Loucy (cell line): ENCODE data around the gene TLE5.
A peak's percentile ranks its signal among the peaks of the same experiment; 100 is the strongest.

Experiments
- H2AFZ ChIP-seq: fragments of 200-600 bp; sonication (generic); 2 replicates; pipeline ENCODE4 v1.6.0; 2016; ENCODE audit warnings: antibody characterized with exemption, mild to moderate bottlenecking, low read length, moderate library complexity
- H3F3A ChIP-seq: fragments of 200-600 bp; 2 replicates; pipeline ENCODE4 v1.6.0; 2016; ENCODE audit warnings: antibody characterized with exemption, low read depth, mild to moderate bottlenecking
- H3K27me3 ChIP-seq: fragments of 200-600 bp; sonication (generic); 2 replicates; pipeline ENCODE4 v1.6.1; 2014; ENCODE audit warnings: low read length, mild to moderate bottlenecking; ENCODE audit not compliant: insufficient read depth, poor library complexity, severe bottlenecking
- H3K36me3 ChIP-seq: fragments of 200-600 bp; sonication (generic); 2 replicates; pipeline ENCODE4 v1.6.1; 2016; ENCODE audit warnings: low read length; ENCODE audit not compliant: insufficient read depth
- H3K4me1 ChIP-seq: fragments of 200-600 bp; sonication (generic); 2 replicates; pipeline ENCODE4 v1.5.1; 2014; ENCODE audit warnings: low read length, mild to moderate bottlenecking; ENCODE audit not compliant: insufficient read depth, poor library complexity, severe bottlenecking
- H3K4me2 ChIP-seq: fragments of 200-600 bp; sonication (generic); 2 replicates; pipeline ENCODE4 v1.6.0; 2014; ENCODE audit warnings: antibody characterized with exemption, low read length, low read depth, mild to moderate bottlenecking; ENCODE audit not compliant: poor library complexity, severe bottlenecking
- H3K4me3 ChIP-seq: fragments of 200-600 bp; sonication (generic); 2 replicates; pipeline ENCODE4 v1.5.1; 2014; ENCODE audit warnings: low read length, mild to moderate bottlenecking, mixed read lengths; ENCODE audit not compliant: poor library complexity, severe bottlenecking
- H3K79me2 ChIP-seq: fragments of 200-600 bp; sonication (generic); 2 replicates; pipeline ENCODE4 v1.6.1; 2014; ENCODE audit warnings: low read length; ENCODE audit not compliant: insufficient read depth
- H3K9ac ChIP-seq: fragments of 200-600 bp; sonication (generic); 2 replicates; pipeline ENCODE4 v1.6.0; 2014; ENCODE audit warnings: mild to moderate bottlenecking, low read depth, low read length, moderate library complexity; ENCODE audit not compliant: poor library complexity, severe bottlenecking
- H3K9me2 ChIP-seq: fragments of 200-600 bp; sonication (generic); replicated peaks from 2 replicates; pipeline ENCODE4 v1.6.1; 2016; ENCODE audit warnings: low read depth, low read length, mixed read lengths
- H3K9me3 ChIP-seq: fragments of 200-600 bp; sonication (generic); 2 replicates; pipeline ENCODE4 v1.6.1; 2014; ENCODE audit warnings: mild to moderate bottlenecking, antibody characterized with exemption, low read length, low read depth; ENCODE audit not compliant: insufficient read depth
- H4K20me1 ChIP-seq: fragments of 200-600 bp; sonication (generic); 2 replicates; pipeline ENCODE4 v1.6.0; 2014; ENCODE audit warnings: antibody characterized with exemption, low read length, mild to moderate bottlenecking; ENCODE audit not compliant: insufficient read depth, poor library complexity, severe bottlenecking
- CTCF ChIP-seq: fragments of 200-600 bp; sonication (generic); conservative IDR thresholded peaks from 2 replicates; pipeline ENCODE4 v1.5.1; 2014; ENCODE audit warnings: mild to moderate bottlenecking, antibody characterized with exemption, low read length
- EZH2phosphoT487 ChIP-seq: fragments of 200-600 bp; IDR thresholded peaks from 2 replicates; pipeline ENCODE4 v1.6.1; 2018; ENCODE audit warnings: antibody characterized with exemption, mild to moderate bottlenecking, moderate library complexity, borderline replicate concordance

The TLE5 gene

GRCh38 chr19:3109491-3109890, 47.2 kb upstream of the TLE5 start:
- peaks cover 3% of the 10 kb centered on the region for H3K4me1 ChIP-seq
- no peak for TF ChIP-seq EZH2phosphoT487
- TF ChIP-seq CTCF: no peak
- H3K79me2 ChIP-seq: no peaks in the 10 kb centered on the region
- no peaks in the 10 kb centered on the region for H3F3A ChIP-seq
- H3K9me3 ChIP-seq: no peaks in the 10 kb centered on the region
- H3K9me2 ChIP-seq: no peaks in the 10 kb centered on the region
- H4K20me1 ChIP-seq: no peaks in the 10 kb centered on the region
- no peaks in the 10 kb centered on the region for H3K27me3 ChIP-seq
- H3K9ac ChIP-seq: no peak overlapping the region
- H3K36me3 ChIP-seq: no peaks in the 10 kb centered on the region
- no peak overlapping the region for H2AFZ ChIP-seq
- no peak overlapping the region for H3K4me2 ChIP-seq
- no peak overlapping the region for H3K4me3 ChIP-seq

- no peaks in the 10 kb centered on the region for H3F3A ChIP-seq
- H3K4me2 ChIP-seq: peak overlapping the region; percentile 0
- H3K79me2 ChIP-seq: no peaks in the 10 kb centered on the region; the same call in 1 of the 2 replicates
- no peak overlapping the region for H3K9ac ChIP-seq
- no peak overlapping the region; the same call in 1 of the 2 replicates for H2AFZ ChIP-seq
- H3K9me2 ChIP-seq: no peaks in the 10 kb centered on the region
- no peaks in the 10 kb centered on the region for H3K27me3 ChIP-seq
- no peaks in the 10 kb centered on the region for H3K36me3 ChIP-seq
- TF ChIP-seq CTCF (peak; percentile 90), EZH2phosphoT487 (no peak)
- H4K20me1 ChIP-seq: no peaks in the 10 kb centered on the region
- no peaks in the 10 kb centered on the region for H3K9me3 ChIP-seq
- H3K4me1 ChIP-seq: peaks cover 3% of the 10 kb centered on the region
- H3K4me3 ChIP-seq: no peak overlapping the region
Measured at GRCh38 chr19:3108775-3109174, 46.5 kb upstream of the TLE5 start.

GRCh38 chr19:3107658-3108057, 45.4 kb upstream of the TLE5 start:
- peaks cover 3% of the 10 kb centered on the region for H3K4me1 ChIP-seq
- no peaks in the 10 kb centered on the region for H3K9me2 ChIP-seq
- TF ChIP-seq CTCF: no peak
- TF ChIP-seq EZH2phosphoT487: no peak
- no peak overlapping the region for H3K4me3 ChIP-seq
- no peaks in the 10 kb centered on the region for H4K20me1 ChIP-seq
- no peaks in the 10 kb centered on the region; the same call in 1 of the 2 replicates for H3K79me2 ChIP-seq
- H3K27me3 ChIP-seq: no peaks in the 10 kb centered on the region
- no peak overlapping the region for H3K9ac ChIP-seq
- no peaks in the 10 kb centered on the region for H3K36me3 ChIP-seq
- H2AFZ ChIP-seq: no peak overlapping the region
- no peak overlapping the region for H3K4me2 ChIP-seq
- H3F3A ChIP-seq: no peaks in the 10 kb centered on the region
- H3K9me3 ChIP-seq: no peaks in the 10 kb centered on the region
